ENCODE measurements around the gene RNF113B. TPM values are rescaled to one million over a fixed set of nuclear protein-coding genes. Genes with fewer than 3 reads are reported as not detected.

The RNF113B gene
- total and polyA plus RNA-seq, 2 experiments from 2014 or later: 0.19 TPM; not detected in 1

DNA sequence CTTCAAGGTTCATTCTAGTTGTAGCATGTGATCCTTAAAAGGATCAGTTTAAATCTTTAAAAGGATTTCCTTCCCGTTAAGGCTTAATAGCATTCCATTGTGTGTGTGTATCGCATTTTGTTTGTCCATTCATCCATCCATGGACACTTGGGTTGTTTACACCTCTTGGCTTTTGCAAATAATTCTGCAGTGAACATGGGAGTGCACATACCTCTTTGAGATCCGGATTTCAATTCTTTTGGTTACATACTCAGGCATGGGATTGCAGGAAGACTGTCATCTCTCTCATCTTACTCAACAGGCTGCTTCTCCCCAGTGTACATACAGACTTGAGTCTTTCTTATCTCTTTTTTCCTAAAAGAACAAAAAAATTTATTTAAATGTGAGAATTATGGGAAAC, 1.2 kb downstream of the RNF113B start:
- DNase-seq (ENCODE audit: low spot score) (no peak), ATAC-seq (no peak)
- no peaks in the 10 kb centered on the region for H3K36me3 ChIP-seq (ENCODE audit: insufficient read depth)
- no peak overlapping the region for H3K27ac Mint-ChIP-seq
- H3K9me3 Mint-ChIP-seq: no peaks in the 10 kb centered on the region; the same call in 2 of the 3 replicates
- H3K27ac ChIP-seq (ENCODE audit: low read depth): no peak overlapping the region
- no peaks in the 10 kb centered on the region; the same call in 1 of the 2 replicates for H3F3A ChIP-seq (replicated peaks; ENCODE audit: low read depth)
- peaks cover 60% of the 10 kb centered on the region for H3K4me1 Mint-ChIP-seq
- H3K4me3 ChIP-seq: no peak overlapping the region
- peaks cover 6% of the 10 kb centered on the region; the same call in 1 of the 2 replicates for H3K9me2 ChIP-seq (ENCODE audit: insufficient read depth)
- peaks cover 63% of the 10 kb centered on the region for H3K4me1 ChIP-seq (ENCODE audit: insufficient read depth)
- H3K36me3 Mint-ChIP-seq (ENCODE audit: low read depth): peaks cover 20% of the 10 kb centered on the region
- H2AFZ ChIP-seq: no peak overlapping the region
- peaks cover 83% of the 10 kb centered on the region for H3K79me2 ChIP-seq (replicated peaks; ENCODE audit: insufficient read depth)
- no peak overlapping the region for H3K4me2 ChIP-seq
- H4K20me1 ChIP-seq (replicated peaks; ENCODE audit: insufficient read depth): no peaks in the 10 kb centered on the region
- TF ChIP-seq STAT1 (IDR thresholded peaks at IDR 0.05; ENCODE audit: unreplicated experiment): no peak
- TF ChIP-seq ZNF114 (CRISPR knock-in tag; IDR thresholded peaks at IDR 0.05): no peak
- no peak for TF ChIP-seq EZH2 (IDR thresholded peaks at IDR 0.05; ENCODE audit: low read depth, unreplicated experiment)
- no peak for TF ChIP-seq POLR2AphosphoS5 (IDR thresholded peaks at IDR 0.05; ENCODE audit: low read depth)
- no peak for TF ChIP-seq CREB1 (CRISPR knock-in tag; IDR thresholded peaks at IDR 0.05; ENCODE audit: low read depth)
- TF ChIP-seq, protein P1, sequence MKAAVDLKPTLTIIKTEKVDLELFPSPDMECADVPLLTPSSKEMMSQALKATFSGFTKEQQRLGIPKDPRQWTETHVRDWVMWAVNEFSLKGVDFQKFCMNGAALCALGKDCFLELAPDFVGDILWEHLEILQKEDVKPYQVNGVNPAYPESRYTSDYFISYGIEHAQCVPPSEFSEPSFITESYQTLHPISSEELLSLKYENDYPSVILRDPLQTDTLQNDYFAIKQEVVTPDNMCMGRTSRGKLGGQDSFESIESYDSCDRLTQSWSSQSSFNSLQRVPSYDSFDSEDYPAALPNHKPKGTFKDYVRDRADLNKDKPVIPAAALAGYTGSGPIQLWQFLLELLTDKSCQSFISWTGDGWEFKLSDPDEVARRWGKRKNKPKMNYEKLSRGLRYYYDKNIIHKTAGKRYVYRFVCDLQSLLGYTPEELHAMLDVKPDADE (IDR thresholded peaks at IDR 0.05): no peak
- TF ChIP-seq, protein P2, sequence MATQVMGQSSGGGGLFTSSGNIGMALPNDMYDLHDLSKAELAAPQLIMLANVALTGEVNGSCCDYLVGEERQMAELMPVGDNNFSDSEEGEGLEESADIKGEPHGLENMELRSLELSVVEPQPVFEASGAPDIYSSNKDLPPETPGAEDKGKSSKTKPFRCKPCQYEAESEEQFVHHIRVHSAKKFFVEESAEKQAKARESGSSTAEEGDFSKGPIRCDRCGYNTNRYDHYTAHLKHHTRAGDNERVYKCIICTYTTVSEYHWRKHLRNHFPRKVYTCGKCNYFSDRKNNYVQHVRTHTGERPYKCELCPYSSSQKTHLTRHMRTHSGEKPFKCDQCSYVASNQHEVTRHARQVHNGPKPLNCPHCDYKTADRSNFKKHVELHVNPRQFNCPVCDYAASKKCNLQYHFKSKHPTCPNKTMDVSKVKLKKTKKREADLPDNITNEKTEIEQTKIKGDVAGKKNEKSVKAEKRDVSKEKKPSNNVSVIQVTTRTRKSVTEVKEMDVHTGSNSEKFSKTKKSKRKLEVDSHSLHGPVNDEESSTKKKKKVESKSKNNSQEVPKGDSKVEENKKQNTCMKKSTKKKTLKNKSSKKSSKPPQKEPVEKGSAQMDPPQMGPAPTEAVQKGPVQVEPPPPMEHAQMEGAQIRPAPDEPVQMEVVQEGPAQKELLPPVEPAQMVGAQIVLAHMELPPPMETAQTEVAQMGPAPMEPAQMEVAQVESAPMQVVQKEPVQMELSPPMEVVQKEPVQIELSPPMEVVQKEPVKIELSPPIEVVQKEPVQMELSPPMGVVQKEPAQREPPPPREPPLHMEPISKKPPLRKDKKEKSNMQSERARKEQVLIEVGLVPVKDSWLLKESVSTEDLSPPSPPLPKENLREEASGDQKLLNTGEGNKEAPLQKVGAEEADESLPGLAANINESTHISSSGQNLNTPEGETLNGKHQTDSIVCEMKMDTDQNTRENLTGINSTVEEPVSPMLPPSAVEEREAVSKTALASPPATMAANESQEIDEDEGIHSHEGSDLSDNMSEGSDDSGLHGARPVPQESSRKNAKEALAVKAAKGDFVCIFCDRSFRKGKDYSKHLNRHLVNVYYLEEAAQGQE (IDR thresholded peaks at IDR 0.05; ENCODE audit: unreplicated experiment): no peak
- H3K27me3 Mint-ChIP-seq (ENCODE audit: insufficient read depth, low read depth, poor library complexity): no peaks in the 10 kb centered on the region
- no peaks in the 10 kb centered on the region for H3K27me3 ChIP-seq (ENCODE audit: insufficient read depth)
- H3K4me3 Mint-ChIP-seq: no peak overlapping the region

DNA sequence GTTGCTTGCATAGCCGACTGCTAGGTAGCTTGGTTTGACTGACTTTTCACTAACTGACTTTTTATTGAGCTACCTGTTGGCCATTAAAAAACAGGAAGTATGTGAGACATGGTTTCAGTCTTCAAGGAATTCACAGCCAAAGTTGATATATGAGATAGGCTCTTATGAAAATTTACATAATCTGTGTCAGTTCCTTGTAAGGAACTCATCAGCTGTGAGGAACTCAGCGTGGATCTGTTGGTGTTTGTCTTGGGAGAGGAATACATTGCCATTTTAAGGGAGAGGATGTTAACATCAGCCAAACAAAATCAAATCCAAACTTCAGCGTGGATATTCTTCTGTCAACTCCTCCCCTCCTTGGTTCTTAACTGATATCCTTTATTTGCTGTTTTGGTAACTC, 2.0 kb downstream of the RNF113B start:
- ATAC-seq (no peak), DNase-seq (ENCODE audit: low spot score) (no peak)
- Histone ChIP-seq H3K36me3 (ENCODE audit: insufficient read depth) (no peaks in the 10 kb centered on the region), H3K4me1 (ENCODE audit: insufficient read depth) (peaks cover 55% of the 10 kb centered on the region), H3K27ac (ENCODE audit: low read depth) (no peak overlapping the region), H3K4me3 (no peak overlapping the region), H3K27me3 (ENCODE audit: insufficient read depth) (no peaks in the 10 kb centered on the region), H4K20me1 (replicated peaks; ENCODE audit: insufficient read depth) (no peaks in the 10 kb centered on the region), H3K9me2 (ENCODE audit: insufficient read depth) (peaks cover 6% of the 10 kb centered on the region; the same call in 1 of the 2 replicates), H3F3A (replicated peaks; ENCODE audit: low read depth) (no peaks in the 10 kb centered on the region; the same call in 1 of the 2 replicates), H3K79me2 (replicated peaks; ENCODE audit: insufficient read depth) (peaks cover 82% of the 10 kb centered on the region), H3K4me2 (no peak overlapping the region), H2AFZ (no peak overlapping the region)
- H3K4me1 Mint-ChIP-seq: peaks cover 54% of the 10 kb centered on the region
- H3K4me3 Mint-ChIP-seq: no peak overlapping the region
- H3K27me3 Mint-ChIP-seq (ENCODE audit: insufficient read depth, low read depth, poor library complexity): no peaks in the 10 kb centered on the region
- no peaks in the 10 kb centered on the region; the same call in 2 of the 3 replicates for H3K9me3 Mint-ChIP-seq
- H3K36me3 Mint-ChIP-seq (ENCODE audit: low read depth): peaks cover 16% of the 10 kb centered on the region
- no peak overlapping the region; the same call in 1 of the 2 replicates for H3K27ac Mint-ChIP-seq
- TF ChIP-seq, protein P2 (IDR thresholded peaks at IDR 0.05; ENCODE audit: unreplicated experiment): no peak
- TF ChIP-seq EZH2phosphoT487 (IDR thresholded peaks at IDR 0.05; ENCODE audit: unreplicated experiment): no peak
- TF ChIP-seq POLR2AphosphoS5 (IDR thresholded peaks at IDR 0.05; ENCODE audit: low read depth): no peak
- TF ChIP-seq ZNF331 (CRISPR knock-in tag; IDR thresholded peaks at IDR 0.05; ENCODE audit: low read depth): no peak
- TF ChIP-seq CREB1 (CRISPR knock-in tag; IDR thresholded peaks at IDR 0.05; ENCODE audit: low read depth): no peak
